Measurements from ENCODE around the gene KLHL17. TPM values are rescaled to one million over a fixed set of nuclear protein-coding genes. Genes with fewer than 3 reads are reported as not detected.

The KLHL17 gene
- total and polyA plus RNA-seq, 4 donors = 0.98 to 5.4 (median 2.1) TPM

DNA sequence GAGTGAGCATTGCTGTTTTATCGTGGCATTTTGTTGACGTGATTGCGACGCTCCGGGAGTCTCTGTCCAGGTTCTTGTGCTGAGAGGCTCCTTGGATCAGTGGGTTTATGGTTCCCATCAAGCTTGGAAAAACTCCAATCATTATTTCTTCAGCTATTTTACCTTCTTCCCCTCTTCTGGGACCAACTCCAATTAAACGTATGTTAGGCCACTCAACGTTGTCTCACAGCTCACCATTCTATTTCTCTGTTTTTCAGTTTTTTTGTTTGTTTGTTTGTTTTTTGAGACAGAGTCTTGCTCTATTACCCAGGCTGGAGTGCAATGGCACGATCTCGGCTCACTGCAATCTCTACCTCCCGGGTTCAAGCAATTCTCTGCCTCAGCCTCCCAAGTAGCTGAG, 31.5 kb downstream of the KLHL17 start:
- Histone ChIP-seq H3K9me3 (ENCODE audit: control insufficient read depth in 4 of 4, low read length in 3 of 4) (peaks cover 0 to 6% (median 4%) of the 10 kb centered on the region in 4 donors), H3K27me3 (ENCODE audit: control insufficient read depth in 4 of 4, insufficient read depth in 4 of 4, low read length in 3 of 4) (no peaks in the 10 kb centered on the region), H3K9ac (ENCODE audit: low read depth in 1 of 2, low read length in 2 of 2) (no peak overlapping the region), H3K27ac (ENCODE audit: low read depth in 1 of 2, low read length in 2 of 2) (no peak overlapping the region), H3K36me3 (ENCODE audit: control insufficient read depth in 4 of 4, insufficient read depth in 3 of 4, low read depth in 1 of 4, low read length in 3 of 4) (peaks cover 0 to 1% (median 0%) of the 10 kb centered on the region in 4 donors), H3K4me3 (ENCODE audit: low read depth in 1 of 3, low read length in 3 of 3) (no peak overlapping the region), H3K4me1 (ENCODE audit: control insufficient read depth in 4 of 4, insufficient read depth in 4 of 4, low read length in 3 of 4) (no peaks in the 10 kb centered on the region)
- TF ChIP-seq JUND (IDR thresholded peaks at IDR 0.05) = no peak
- TF ChIP-seq MAX (IDR thresholded peaks at IDR 0.05) = no peak
- TF ChIP-seq RXRA (IDR thresholded peaks at IDR 0.05) = no peak
- TF ChIP-seq, protein P1, sequence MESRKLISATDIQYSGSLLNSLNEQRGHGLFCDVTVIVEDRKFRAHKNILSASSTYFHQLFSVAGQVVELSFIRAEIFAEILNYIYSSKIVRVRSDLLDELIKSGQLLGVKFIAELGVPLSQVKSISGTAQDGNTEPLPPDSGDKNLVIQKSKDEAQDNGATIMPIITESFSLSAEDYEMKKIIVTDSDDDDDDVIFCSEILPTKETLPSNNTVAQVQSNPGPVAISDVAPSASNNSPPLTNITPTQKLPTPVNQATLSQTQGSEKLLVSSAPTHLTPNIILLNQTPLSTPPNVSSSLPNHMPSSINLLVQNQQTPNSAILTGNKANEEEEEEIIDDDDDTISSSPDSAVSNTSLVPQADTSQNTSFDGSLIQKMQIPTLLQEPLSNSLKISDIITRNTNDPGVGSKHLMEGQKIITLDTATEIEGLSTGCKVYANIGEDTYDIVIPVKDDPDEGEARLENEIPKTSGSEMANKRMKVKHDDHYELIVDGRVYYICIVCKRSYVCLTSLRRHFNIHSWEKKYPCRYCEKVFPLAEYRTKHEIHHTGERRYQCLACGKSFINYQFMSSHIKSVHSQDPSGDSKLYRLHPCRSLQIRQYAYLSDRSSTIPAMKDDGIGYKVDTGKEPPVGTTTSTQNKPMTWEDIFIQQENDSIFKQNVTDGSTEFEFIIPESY (IDR thresholded peaks at IDR 0.05) = no peak
- TF ChIP-seq SP1 (IDR thresholded peaks at IDR 0.05) = no peak
- WGBS = 94% methylated on average over 10 of the region's 10 CpGs
- no peak for DNase-seq (ENCODE audit: low spot score)

- Histone ChIP-seq H3K4me1 (ENCODE audit: control insufficient read depth in 4 of 4, insufficient read depth in 4 of 4, low read length in 3 of 4) (peaks cover 0 to under 1% (median 0%) of the 10 kb centered on the region in 4 donors), H3K9ac (ENCODE audit: low read depth in 1 of 2, low read length in 2 of 2) (no peak overlapping the region), H3K27ac (ENCODE audit: low read depth in 1 of 2, low read length in 2 of 2) (no peak overlapping the region), H3K9me3 (ENCODE audit: control insufficient read depth in 4 of 4, low read length in 3 of 4) (peaks cover 0 to 6% (median 4%) of the 10 kb centered on the region in 4 donors), H3K36me3 (ENCODE audit: control insufficient read depth in 4 of 4, insufficient read depth in 3 of 4, low read depth in 1 of 4, low read length in 3 of 4) (peaks cover 0 to 1% (median 0%) of the 10 kb centered on the region in 4 donors), H3K27me3 (ENCODE audit: control insufficient read depth in 4 of 4, insufficient read depth in 4 of 4, low read length in 3 of 4) (peaks cover 0 to 2% (median 0%) of the 10 kb centered on the region in 4 donors), H3K4me3 (ENCODE audit: low read depth in 1 of 3, low read length in 3 of 3) (no peak overlapping the region)
- TF ChIP-seq RXRA (IDR thresholded peaks at IDR 0.05) = no peak
- TF ChIP-seq NR2F2 (IDR thresholded peaks at IDR 0.05) = no peak
- no peak for TF ChIP-seq YY1 (IDR thresholded peaks at IDR 0.05)
- no peak for TF ChIP-seq GABPA (IDR thresholded peaks at IDR 0.05 in 1 of 2, conservative IDR thresholded peaks at IDR 0.05 in 1 of 2)
- no peak for TF ChIP-seq JUND (IDR thresholded peaks at IDR 0.05)
- no peak for TF ChIP-seq TAF1 (conservative IDR thresholded peaks at IDR 0.05)
- no peak for TF ChIP-seq FOXA1 (IDR thresholded peaks at IDR 0.05)
- TF ChIP-seq, protein P2, sequence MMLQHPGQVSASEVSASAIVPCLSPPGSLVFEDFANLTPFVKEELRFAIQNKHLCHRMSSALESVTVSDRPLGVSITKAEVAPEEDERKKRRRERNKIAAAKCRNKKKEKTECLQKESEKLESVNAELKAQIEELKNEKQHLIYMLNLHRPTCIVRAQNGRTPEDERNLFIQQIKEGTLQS (IDR thresholded peaks at IDR 0.05) = no peak
- TF ChIP-seq, protein P1 (IDR thresholded peaks at IDR 0.05) = no peak
- TF ChIP-seq HNF4A (conservative IDR thresholded peaks at IDR 0.05) = no peak
- DNase-seq (ENCODE audit: low spot score) = no peak
- 86% methylated on average over 7 of the region's 7 CpGs for WGBS
Measured at GRCh38 chr1:992362-992761, 32.0 kb downstream of the KLHL17 start.

GRCh38 chr1:993379-993995, 33.1 kb downstream of the KLHL17 start:
- Histone ChIP-seq H3K27me3 (ENCODE audit: control insufficient read depth in 4 of 4, insufficient read depth in 4 of 4, low read length in 3 of 4) (peaks cover 0 to 2% (median 1%) of the 10 kb centered on the region in 4 donors), H3K9me3 (ENCODE audit: control insufficient read depth in 4 of 4, low read length in 3 of 4) (peaks cover 0 to 6% (median 4%) of the 10 kb centered on the region in 4 donors), H3K4me1 (ENCODE audit: control insufficient read depth in 4 of 4, insufficient read depth in 4 of 4, low read length in 3 of 4) (peaks cover 0 to 11% (median 0%) of the 10 kb centered on the region in 4 donors), H3K36me3 (ENCODE audit: control insufficient read depth in 4 of 4, insufficient read depth in 3 of 4, low read depth in 1 of 4, low read length in 3 of 4) (peaks cover 0 to 1% (median 0%) of the 10 kb centered on the region in 4 donors), H3K27ac (ENCODE audit: low read depth in 1 of 2, low read length in 2 of 2) (no peak overlapping the region), H3K9ac (ENCODE audit: low read depth in 1 of 2, low read length in 2 of 2) (no peak overlapping the region), H3K4me3 (ENCODE audit: low read depth in 1 of 3, low read length in 3 of 3) (no peak overlapping the region)
- DNase-seq (ENCODE audit: low spot score) = no peak
- TF ChIP-seq, protein P3, sequence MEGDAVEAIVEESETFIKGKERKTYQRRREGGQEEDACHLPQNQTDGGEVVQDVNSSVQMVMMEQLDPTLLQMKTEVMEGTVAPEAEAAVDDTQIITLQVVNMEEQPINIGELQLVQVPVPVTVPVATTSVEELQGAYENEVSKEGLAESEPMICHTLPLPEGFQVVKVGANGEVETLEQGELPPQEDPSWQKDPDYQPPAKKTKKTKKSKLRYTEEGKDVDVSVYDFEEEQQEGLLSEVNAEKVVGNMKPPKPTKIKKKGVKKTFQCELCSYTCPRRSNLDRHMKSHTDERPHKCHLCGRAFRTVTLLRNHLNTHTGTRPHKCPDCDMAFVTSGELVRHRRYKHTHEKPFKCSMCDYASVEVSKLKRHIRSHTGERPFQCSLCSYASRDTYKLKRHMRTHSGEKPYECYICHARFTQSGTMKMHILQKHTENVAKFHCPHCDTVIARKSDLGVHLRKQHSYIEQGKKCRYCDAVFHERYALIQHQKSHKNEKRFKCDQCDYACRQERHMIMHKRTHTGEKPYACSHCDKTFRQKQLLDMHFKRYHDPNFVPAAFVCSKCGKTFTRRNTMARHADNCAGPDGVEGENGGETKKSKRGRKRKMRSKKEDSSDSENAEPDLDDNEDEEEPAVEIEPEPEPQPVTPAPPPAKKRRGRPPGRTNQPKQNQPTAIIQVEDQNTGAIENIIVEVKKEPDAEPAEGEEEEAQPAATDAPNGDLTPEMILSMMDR (IDR thresholded peaks at IDR 0.05; ENCODE audit: low read depth, low read length, missing input control) = no peak
- TF ChIP-seq, protein P1 (IDR thresholded peaks at IDR 0.05) = no peak
- TF ChIP-seq, protein P2 (IDR thresholded peaks at IDR 0.05) = no peak
- TF ChIP-seq FOXA1 (IDR thresholded peaks at IDR 0.05) = no peak
- TF ChIP-seq EGR1 (IDR thresholded peaks at IDR 0.05; ENCODE audit: low read depth in 2 of 2) = no peak
- WGBS = 82% methylated on average over 15 of the region's 15 CpGs
